H1 (cell line): ENCODE results near the gene ARHGEF26.

Source experiments
- CHD1 ChIP-seq: IDR thresholded peaks from 2 replicates; pipeline ENCODE4 v1.6.1; 2012; ENCODE audit warnings: low read depth, low read length, improper control_type of control experiment
- EP300 ChIP-seq, 2 experiments: IDR thresholded peaks; 1 replicate in 1 of 2; 2 replicates in 1 of 2; pipeline ENCODE4 v1.6.1; 2011 to 2012; ENCODE audit warnings: low read depth in 2 of 2, low read length in 2 of 2, mild to moderate bottlenecking in 2 of 2, borderline replicate concordance in 1 of 2, inconsistent platforms in 1 of 2, moderate library complexity in 1 of 2
- GTF2F1 ChIP-seq: IDR thresholded peaks from 2 replicates; pipeline ENCODE4 v1.6.1; 2012; ENCODE audit warnings: low read depth, low read length, improper control_type of control experiment, borderline replicate concordance
- KDM1A ChIP-seq: fragments of 200-600, 300-600 bp; sonication (generic); IDR thresholded peaks from 2 replicates; pipeline ENCODE4 v1.7.1; 2016; ENCODE audit warnings: mild to moderate bottlenecking, low read length, borderline replicate concordance
- PHF8 ChIP-seq: fragments of 200-600 bp; sonication (generic); conservative IDR thresholded peaks from 2 replicates; pipeline ENCODE4 v1.7.1; 2012; ENCODE audit warnings: low read depth, mild to moderate bottlenecking, inconsistent platforms, low read length, moderate library complexity
- POLR2A ChIP-seq, 2 experiments: IDR thresholded peaks; 1 replicate in 1 of 2; 2 replicates in 1 of 2; pipeline ENCODE4 v1.6.1; 2011; ENCODE audit warnings: low read depth in 2 of 2, low read length in 2 of 2, mild to moderate bottlenecking in 2 of 2; ENCODE audit errors: control extremely low read depth in 1 of 2
- SIN3A ChIP-seq, 2 experiments: IDR thresholded peaks in 1 of 2; conservative IDR thresholded peaks in 1 of 2; 2 replicates each; pipeline ENCODE4 v1.6.1; 2011 to 2012; ENCODE audit warnings: low read length in 2 of 2, improper control_type of control experiment in 1 of 2, low read depth in 1 of 2, mild to moderate bottlenecking in 1 of 2
- TAF1 ChIP-seq: IDR thresholded peaks from 2 replicates; pipeline ENCODE4 v1.6.1; 2011; ENCODE audit warnings: mild to moderate bottlenecking, low read depth, low read length
- ZNF274 ChIP-seq: IDR thresholded peaks from 2 replicates; pipeline ENCODE4 v1.7.0; 2012; ENCODE audit warnings: low read length, borderline replicate concordance; ENCODE audit errors: extremely low read depth
- TF ChIP-seq, protein P1 (sequence below), 3 experiments: IDR thresholded peaks; 1 replicate in 2 of 3; 2 replicates in 1 of 3; pipeline versions ENCODE4 v1.5.1 to v1.6.1; 2011; ENCODE audit warnings: low read length in 3 of 3, mild to moderate bottlenecking in 3 of 3, inconsistent platforms in 2 of 3, low read depth in 1 of 3, moderate library complexity in 1 of 3; ENCODE audit not compliant: insufficient read depth in 1 of 3; ENCODE audit errors: control extremely low read depth in 1 of 3

- TF ChIP-seq SIN3A (conservative IDR thresholded peaks at IDR 0.05 in 1 of 2, IDR thresholded peaks at IDR 0.05 in 1 of 2; ENCODE audit: low read depth in 1 of 2, low read length in 2 of 2) (no peak), PHF8 (no peak), TAF1 (no peak), KDM1A (no peak), CHD1 (no peak), ZNF274 (no peak), EP300 (IDR thresholded peaks at IDR 0.05; ENCODE audit: borderline replicate concordance in 1 of 2, low read depth in 2 of 2, low read length in 2 of 2) (no peak), POLR2A (IDR thresholded peaks at IDR 0.05; ENCODE audit: control extremely low read depth in 1 of 2, low read depth in 2 of 2, low read length in 2 of 2) (no peak), GTF2F1 (no peak)
- TF ChIP-seq, protein P1, sequence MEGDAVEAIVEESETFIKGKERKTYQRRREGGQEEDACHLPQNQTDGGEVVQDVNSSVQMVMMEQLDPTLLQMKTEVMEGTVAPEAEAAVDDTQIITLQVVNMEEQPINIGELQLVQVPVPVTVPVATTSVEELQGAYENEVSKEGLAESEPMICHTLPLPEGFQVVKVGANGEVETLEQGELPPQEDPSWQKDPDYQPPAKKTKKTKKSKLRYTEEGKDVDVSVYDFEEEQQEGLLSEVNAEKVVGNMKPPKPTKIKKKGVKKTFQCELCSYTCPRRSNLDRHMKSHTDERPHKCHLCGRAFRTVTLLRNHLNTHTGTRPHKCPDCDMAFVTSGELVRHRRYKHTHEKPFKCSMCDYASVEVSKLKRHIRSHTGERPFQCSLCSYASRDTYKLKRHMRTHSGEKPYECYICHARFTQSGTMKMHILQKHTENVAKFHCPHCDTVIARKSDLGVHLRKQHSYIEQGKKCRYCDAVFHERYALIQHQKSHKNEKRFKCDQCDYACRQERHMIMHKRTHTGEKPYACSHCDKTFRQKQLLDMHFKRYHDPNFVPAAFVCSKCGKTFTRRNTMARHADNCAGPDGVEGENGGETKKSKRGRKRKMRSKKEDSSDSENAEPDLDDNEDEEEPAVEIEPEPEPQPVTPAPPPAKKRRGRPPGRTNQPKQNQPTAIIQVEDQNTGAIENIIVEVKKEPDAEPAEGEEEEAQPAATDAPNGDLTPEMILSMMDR (IDR thresholded peaks at IDR 0.05; ENCODE audit: control extremely low read depth in 1 of 3, insufficient read depth in 1 of 3, low read depth in 1 of 3, low read length in 3 of 3), result no peak
These were observed 71.9 kb downstream of the ARHGEF26 start for GRCh38 chr3:154193000-154193615.
